HTERT RPE-1 (cell line): ENCODE results near the gene AGBL1.

Experiments
- in situ Hi-C: fragments of 300-500 bp; cut with MboI; formaldehyde crosslinking; loops from 4 replicates; pipeline ENCODE4 v1.14.3; 2020; ENCODE audit warnings: low sequenced_read_pairs

The AGBL1 gene

GRCh38 chr15:86079508-86080266, at the start of gene AGBL1:
Gene AGBL1 (plus strand): TSS chr15:86079871.
- in situ Hi-C loops: no loop called here

GRCh38 chr15:86034904-86035303, 44.8 kb upstream of the AGBL1 start:
- in situ Hi-C loops: no loop called here

- in situ Hi-C loops: no loop called here
Measured at GRCh38 chr15:86036243-86036642, 43.4 kb upstream of the AGBL1 start.

- in situ Hi-C loops: no loop called here
Measured at GRCh38 chr15:86038491-86038890, 41.2 kb upstream of the AGBL1 start.

- in situ Hi-C loops: no loop called here
Measured at GRCh38 chr15:86040356-86041033, 39.2 kb upstream of the AGBL1 start.

- in situ Hi-C loops: no loop called here
Measured at GRCh38 chr15:86041399-86041798, 38.3 kb upstream of the AGBL1 start.

GRCh38 chr15:86042226-86042625, 37.4 kb upstream of the AGBL1 start:
- in situ Hi-C loops: no loop called here

- in situ Hi-C loops: no loop called here
Measured at GRCh38 chr15:86044981-86045380, 34.7 kb upstream of the AGBL1 start.

- in situ Hi-C loops: no loop called here
Measured at GRCh38 chr15:86054338-86054737, 25.3 kb upstream of the AGBL1 start.

- in situ Hi-C loops: no loop called here
Measured at GRCh38 chr15:86055688-86056087, 24.0 kb upstream of the AGBL1 start.

- in situ Hi-C loops: no loop called here
Measured at GRCh38 chr15:86059851-86060250, 19.8 kb upstream of the AGBL1 start.

GRCh38 chr15:86060674-86061073, 19.0 kb upstream of the AGBL1 start:
- in situ Hi-C loops: no loop called here

GRCh38 chr15:86061581-86061980, 18.1 kb upstream of the AGBL1 start:
- in situ Hi-C loops: no loop called here

GRCh38 chr15:86062646-86063243, 16.9 kb upstream of the AGBL1 start:
- in situ Hi-C loops: no loop called here

GRCh38 chr15:86063356-86064095, 16.1 kb upstream of the AGBL1 start:
- in situ Hi-C loops: no loop called here

GRCh38 chr15:86064326-86064725, 15.3 kb upstream of the AGBL1 start:
- in situ Hi-C loops: no loop called here

GRCh38 chr15:86066174-86066834, 13.4 kb upstream of the AGBL1 start:
- in situ Hi-C loops: no loop called here

GRCh38 chr15:86073281-86073680, 6.4 kb upstream of the AGBL1 start:
- in situ Hi-C loops: no loop called here

GRCh38 chr15:86076468-86076867, 3.2 kb upstream of the AGBL1 start:
- in situ Hi-C loops: no loop called here

GRCh38 chr15:86077070-86077469, 2.6 kb upstream of the AGBL1 start:
- in situ Hi-C loops: no loop called here

- in situ Hi-C loops: no loop called here
Measured at GRCh38 chr15:86080302-86080701, 631 bp downstream of the AGBL1 start.
